Superior temporal gyrus (tissue), 1 donor: ENCODE measurements around the gene ETS2.
A peak's percentile ranks its signal among the peaks of the same experiment; 100 is the strongest.
"Not testable (repeated sequence)": the region's sequence is repeated elsewhere in the genome, so short reads cannot be mapped to it uniquely, and the experiment has no call there.

Experiments
- DNase-seq: peaks from one replicate; pipeline ENCODE4 v3.0.0-alpha.2; 2016; ENCODE audit errors: extremely low spot score

Gene ETS2

GRCh38 chr21:38818325-38818723, 12.6 kb downstream of the ETS2 start:
- DNase-seq, result no peak

DNA sequence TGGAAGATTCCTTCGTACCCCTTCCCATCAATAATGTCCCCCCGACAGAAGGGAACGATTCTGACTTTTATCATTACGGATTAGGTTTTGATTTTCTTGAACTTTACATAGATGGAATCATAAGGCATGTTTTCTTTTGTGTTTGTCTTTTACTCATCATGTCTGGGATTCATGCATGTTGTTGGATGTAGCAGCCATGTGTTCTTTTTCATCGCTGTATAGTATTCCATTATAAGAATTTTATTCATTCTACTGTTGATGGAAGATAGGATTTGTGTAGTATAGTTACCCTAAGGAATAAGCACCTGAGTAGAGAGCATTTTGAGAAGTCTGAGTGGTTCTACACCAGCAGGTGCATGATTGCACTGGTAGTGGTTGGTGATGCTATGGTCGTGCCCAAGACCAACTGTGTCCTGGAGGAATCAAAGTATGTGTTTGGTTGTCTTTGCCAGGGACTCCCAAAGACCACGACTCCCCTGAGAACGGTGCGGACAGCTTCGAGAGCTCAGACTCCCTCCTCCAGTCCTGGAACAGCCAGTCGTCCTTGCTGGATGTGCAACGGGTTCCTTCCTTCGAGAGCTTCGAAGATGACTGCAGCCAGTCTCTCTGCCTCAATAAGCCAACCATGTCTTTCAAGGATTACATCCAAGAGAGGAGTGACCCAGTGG, 13.5 kb downstream of the ETS2 start:
- no peak for DNase-seq

GRCh38 chr21:38819719-38820159, 14.0 kb downstream of the ETS2 start:
- DNase-seq, result no peak

- no peak for DNase-seq
These were observed 14.9 kb downstream of the ETS2 start for GRCh38 chr21:38820471-38821239.

DNA sequence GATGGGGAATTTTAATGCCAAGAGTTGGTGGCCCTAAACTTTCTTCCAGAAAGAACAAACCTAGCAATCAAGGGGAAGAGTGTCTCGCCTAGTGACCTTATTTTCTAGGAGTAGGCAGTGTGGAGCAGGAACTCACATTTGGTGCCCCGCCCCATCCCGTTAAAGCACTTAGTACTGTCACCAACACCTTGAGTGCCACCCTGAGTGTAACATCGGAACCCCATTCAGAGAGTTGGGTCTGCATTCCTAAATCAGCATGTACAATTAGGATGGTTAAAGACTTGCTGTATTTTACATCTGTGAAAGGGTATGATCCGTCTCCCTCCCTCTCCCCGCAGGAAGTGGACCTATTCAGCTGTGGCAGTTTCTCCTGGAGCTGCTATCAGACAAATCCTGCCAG, 15.5 kb downstream of the ETS2 start:
- DNase-seq, result no peak

- DNase-seq, result no peak
These were observed 16.4 kb downstream of the ETS2 start for GRCh38 chr21:38821959-38822682.

- DNase-seq, result no peak
These were observed 17.1 kb downstream of the ETS2 start for GRCh38 chr21:38822778-38823238.

- no peak for DNase-seq
These were observed 18.0 kb downstream of the ETS2 start for GRCh38 chr21:38823737-38824123.

- no peak for DNase-seq
These were observed 18.5 kb downstream of the ETS2 start for GRCh38 chr21:38824124-38824822.

GRCh38 chr21:38825269-38825668, 19.5 kb downstream of the ETS2 start:
- no peak for DNase-seq

DNA sequence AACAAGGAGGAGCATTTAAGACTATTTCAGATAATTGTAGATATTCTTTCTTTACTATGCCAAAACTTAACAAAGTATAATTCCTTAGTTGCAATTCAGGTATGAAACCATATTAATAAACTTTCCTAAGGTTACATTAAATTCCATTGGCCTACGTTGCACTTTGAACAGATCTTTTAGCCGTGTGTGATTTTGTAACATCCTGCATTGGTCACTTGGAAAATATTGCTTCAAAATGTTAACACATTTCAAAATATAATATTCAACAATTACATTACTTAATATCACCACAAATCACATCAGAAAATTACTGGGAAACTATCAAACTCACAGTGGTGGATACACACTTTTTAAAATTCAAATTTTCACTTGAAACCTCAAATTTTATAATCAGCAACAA, 20.2 kb downstream of the ETS2 start:
- no peak for DNase-seq

DNA sequence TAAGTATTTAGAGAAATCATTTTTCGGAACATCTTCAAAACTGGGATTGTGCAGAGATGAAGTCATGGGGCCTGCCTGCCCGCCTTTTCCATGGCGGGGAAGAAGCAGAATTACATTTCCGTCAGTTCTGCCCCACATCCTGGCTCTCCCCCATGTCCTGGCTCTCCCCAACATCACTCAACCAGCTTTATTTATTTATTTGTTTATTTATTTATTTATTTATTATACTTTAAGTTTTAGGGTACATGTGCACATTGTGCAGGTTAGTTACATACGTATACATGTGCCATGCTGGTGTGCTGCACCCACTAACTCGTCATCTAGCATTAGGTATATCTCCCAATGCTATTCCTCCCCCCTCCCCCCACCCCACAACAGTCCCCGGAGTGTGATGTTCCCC, 22.4 kb downstream of the ETS2 start:
- DNase-seq, result not testable (repeated sequence)

GRCh38 chr21:38830671-38831525, 25.2 kb downstream of the ETS2 start:
- no peak for DNase-seq

- peak; percentile 22 for DNase-seq
These were observed 26.1 kb downstream of the ETS2 start for GRCh38 chr21:38831526-38832467.

DNA sequence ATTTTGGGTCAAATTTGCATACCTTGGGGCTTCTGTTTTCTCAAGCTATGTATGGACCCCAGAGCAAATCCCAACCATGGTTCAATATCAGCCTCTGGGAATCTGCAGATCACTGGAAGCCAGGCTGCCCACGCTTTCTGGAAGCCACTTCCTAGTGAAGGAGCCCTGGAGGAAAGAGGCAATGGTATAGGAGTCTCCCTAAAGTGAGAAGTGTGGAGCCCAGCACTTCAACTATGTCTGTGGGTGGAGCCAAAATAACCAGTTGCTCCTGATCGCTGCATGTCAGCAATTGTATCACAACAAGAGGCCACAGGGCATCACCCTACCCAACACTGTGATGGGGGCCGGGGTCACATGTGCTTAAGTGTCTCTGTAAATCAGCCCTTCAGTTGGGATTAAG, 26.9 kb downstream of the ETS2 start:
- DNase-seq, result no peak

GRCh38 chr21:38833117-38833516, 27.4 kb downstream of the ETS2 start:
- no peak for DNase-seq

- DNase-seq, result no peak
These were observed 29.0 kb downstream of the ETS2 start for GRCh38 chr21:38834725-38835124.

DNA sequence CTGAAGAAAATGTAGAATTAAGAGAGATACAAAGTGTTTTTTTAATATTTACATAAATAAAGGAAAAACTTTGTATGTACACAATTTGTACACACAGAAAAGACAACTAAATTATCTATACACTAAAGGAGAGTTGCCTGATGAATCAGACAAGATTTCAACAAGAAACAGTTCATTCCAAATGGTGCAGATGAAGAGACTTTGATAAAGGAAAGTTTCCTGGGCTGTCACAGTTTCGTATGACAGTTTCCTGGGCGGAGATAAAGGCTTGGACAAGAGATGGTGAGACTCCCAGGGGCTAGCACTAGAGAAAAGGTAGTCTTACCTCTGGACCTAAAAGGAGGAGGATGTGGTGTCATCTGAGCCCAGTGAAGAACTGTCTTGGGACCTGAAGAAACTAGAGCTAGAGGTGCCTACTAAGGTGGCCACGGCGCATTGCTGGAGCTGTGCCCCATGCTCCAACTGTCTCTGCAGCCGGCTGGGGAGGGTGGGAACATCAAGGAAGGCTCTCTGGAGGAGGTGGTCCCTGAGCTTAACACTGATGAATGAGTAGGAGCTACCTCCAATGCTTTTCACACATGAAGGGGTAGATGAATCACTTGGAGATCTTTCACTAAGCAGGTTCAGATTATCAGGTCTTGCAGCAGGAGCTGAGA, 32.2 kb downstream of the ETS2 start:
- no peak for DNase-seq

DNA sequence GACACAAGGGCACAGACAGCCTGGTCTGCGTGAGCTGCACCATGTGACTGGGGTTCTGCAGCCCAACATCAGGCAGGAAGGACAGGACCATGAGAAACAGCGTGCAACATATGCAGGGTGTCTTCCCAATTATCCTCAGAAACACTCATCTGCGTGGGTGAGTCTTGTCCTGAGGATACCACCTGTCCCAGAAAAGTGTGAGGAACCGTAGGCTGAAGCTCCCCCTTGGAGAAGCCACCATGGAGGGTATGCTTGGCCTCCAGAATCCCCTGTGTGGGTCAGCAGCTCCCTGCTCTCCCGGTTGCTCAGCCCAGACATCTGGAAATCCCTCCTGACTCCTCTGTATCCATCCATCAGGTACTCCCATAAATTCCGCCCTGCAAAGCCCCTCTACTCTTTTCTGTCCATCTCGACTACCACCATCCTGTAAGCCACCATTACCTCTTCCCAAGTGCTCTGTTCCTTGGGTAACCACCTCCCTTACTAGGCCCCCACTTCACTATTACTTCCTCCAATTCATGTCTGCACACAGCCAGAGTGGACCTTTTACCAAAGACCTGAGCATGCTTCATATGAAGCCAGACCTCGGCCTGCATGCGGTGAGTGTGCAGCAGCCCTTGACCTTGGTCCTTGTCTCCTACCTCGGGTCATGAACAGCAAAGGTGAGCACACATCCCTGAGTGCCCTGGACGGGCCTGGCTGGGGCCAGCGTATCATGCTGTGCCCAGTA, 33.0 kb downstream of the ETS2 start:
- no peak for DNase-seq
